Activated T-helper 1 cell treated with anti-CD3 and anti-CD28 coated beads, Interleukin-12 subunit alpha, Interleukin-12 subunit beta, Interleukin-2, Interleukin-4 antibody, amounts not matched to agents 30 ng/mL and 10 ng/mL and 1 ng/mL, durations not matched to agents 14 hours and 24 hours and 36 hours (primary cell): ENCODE measurements around the gene IGF2R. TPM values are rescaled to one million over a fixed set of nuclear protein-coding genes. Genes with fewer than 3 reads are reported as not detected.

Experiments used
- DNase-seq: peaks from one replicate; pipeline ENCODE4 v3.0.0; 2021; ENCODE audit warnings: low spot score
- H3K27ac Mint-ChIP-seq: one replicate; pipeline ENCODE4 v1.8.0; 2021; ENCODE audit warnings: mild to moderate bottlenecking, mixed read lengths
- H3K27me3 Mint-ChIP-seq: one replicate; pipeline ENCODE4 v1.8.0; 2022; ENCODE audit warnings: mild to moderate bottlenecking, moderate library complexity, mixed read lengths; ENCODE audit not compliant: insufficient read depth
- H3K36me3 Mint-ChIP-seq: one replicate; pipeline ENCODE4 v1.8.0; 2021; ENCODE audit warnings: low read depth, mixed read lengths
- H3K4me1 Mint-ChIP-seq: one replicate; pipeline ENCODE4 v1.8.0; 2021; ENCODE audit warnings: low read depth, mixed read lengths
- H3K4me3 Mint-ChIP-seq: one replicate; pipeline ENCODE4 v1.8.0; 2021; ENCODE audit warnings: mild to moderate bottlenecking, moderate library complexity, mixed read lengths
- H3K9me3 Mint-ChIP-seq: one replicate; pipeline ENCODE4 v1.8.0; 2021; ENCODE audit warnings: mixed read lengths
- intact Hi-C: fragments of 100-400 bp; cut with micrococcal nuclease; formaldehyde crosslinking; loops from one replicate; pipeline ENCODE4 v1.15.1; 2024
- total RNA-seq: library from RNA; stranded (reverse); gene quantifications from 2 replicates; pipeline ENCODE4 v1.2.3, GENCODE V29; 2022

IGF2R gene
- total RNA-seq, 1 donor from 2014 or later, result 126 TPM

DNA sequence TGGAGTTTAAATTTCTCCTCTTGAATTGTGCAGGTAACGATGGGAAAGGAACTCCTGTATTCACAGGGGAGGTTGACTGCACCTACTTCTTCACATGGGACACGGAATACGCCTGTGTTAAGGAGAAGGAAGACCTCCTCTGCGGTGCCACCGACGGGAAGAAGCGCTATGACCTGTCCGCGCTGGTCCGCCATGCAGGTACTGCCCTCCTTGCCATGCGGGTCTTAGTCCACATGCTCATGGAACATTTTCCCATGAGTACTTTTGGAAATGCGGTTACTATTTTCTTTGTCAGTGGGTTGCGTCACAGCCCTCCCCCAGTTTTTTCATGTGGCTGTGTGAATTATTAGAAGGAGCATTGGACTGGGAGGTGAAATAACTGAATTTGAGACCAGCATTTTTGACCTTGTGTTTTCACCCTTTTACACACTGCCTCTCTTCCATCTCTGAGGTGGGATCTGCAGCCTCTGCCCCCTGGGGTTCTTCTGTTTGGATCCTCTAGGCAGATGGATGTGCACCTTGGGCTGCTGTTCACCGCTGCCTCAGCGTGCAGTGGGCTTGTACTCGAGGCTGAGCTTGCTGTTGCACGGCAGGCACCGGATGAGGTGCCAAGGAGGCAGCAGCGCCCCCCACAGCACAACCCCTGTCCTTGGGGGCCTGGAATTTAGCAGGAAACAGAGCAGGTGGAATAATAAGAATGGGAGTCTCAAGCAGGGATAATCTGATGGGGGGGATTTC lies 71.8 kb downstream of the IGF2R start:
- no peak overlapping the region for H3K27ac Mint-ChIP-seq
- intact Hi-C loops, result no loop called here
- no peak for DNase-seq
- H3K9me3 Mint-ChIP-seq, result no peaks in the 10 kb centered on the region
- peaks cover 45% of the 10 kb centered on the region for H3K4me1 Mint-ChIP-seq
- H3K36me3 Mint-ChIP-seq, result peaks cover 64% of the 10 kb centered on the region
- H3K27me3 Mint-ChIP-seq, result no peaks in the 10 kb centered on the region
- no peak overlapping the region for H3K4me3 Mint-ChIP-seq

DNA sequence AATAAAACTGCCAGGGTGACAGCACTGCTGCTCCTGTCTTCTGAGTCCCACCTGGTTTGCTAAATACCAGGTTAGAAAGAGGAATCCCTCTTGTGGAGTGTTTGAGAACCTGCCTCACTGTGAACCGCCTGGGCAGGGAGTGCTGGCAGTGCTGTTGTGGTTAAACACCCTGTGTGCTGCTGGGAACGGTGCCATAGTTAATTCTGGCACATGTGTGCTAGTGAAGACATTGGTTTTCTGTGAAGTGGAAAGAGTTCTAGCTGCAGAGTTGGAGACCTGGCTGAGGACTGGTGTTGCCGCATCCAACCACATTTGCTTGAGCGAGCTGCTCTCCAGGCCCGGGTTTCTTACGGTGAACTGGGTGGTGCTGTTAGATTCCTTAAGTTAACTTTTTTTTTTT lies 72.7 kb downstream of the IGF2R start:
- DNase-seq, result no peak
- peaks cover 62% of the 10 kb centered on the region for H3K36me3 Mint-ChIP-seq
- H3K27me3 Mint-ChIP-seq, result no peaks in the 10 kb centered on the region
- no peak overlapping the region for H3K4me3 Mint-ChIP-seq
- H3K9me3 Mint-ChIP-seq, result no peaks in the 10 kb centered on the region
- intact Hi-C loops, result no loop called here
- peak overlapping the region; percentile 15 for H3K27ac Mint-ChIP-seq
- peaks cover 39% of the 10 kb centered on the region for H3K4me1 Mint-ChIP-seq

DNA sequence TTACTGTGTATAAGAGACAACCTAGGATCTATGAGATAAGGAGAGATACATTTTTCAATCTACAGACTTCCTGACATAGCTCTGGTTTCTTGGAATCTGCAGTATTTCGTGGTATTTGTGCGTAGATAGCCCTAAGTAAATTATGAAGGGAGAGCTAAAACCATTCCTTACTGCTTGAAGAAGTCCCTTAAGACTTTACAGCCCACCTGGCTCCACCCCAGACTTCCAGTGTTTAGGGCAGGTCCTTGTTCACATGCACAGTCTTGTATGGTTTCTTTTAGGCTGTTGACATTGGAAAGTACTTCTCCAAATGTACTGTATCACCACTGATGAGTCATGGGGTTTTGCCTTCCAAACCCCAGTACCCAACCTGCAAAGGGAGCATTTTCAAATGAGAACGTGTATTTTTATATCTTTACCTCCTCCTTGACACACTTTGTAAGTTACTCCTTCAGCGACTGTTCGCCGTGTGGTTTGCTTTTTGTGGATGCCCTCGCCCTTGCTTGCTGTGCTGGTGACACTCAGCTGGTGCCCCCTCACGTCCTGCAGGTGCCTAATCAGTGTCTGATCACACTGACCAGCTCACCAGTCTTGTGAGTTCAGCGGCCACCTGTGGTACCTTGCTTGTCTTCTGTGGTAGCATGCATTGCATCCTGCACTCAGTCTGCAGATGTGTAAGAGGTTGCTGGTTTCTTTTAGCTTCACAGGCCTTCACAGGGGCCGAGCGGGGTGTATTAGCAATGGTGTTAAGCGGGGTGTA lies 73.3 kb downstream of the IGF2R start:
- H3K36me3 Mint-ChIP-seq, result peaks cover 63% of the 10 kb centered on the region
- DNase-seq, result no peak
- H3K4me3 Mint-ChIP-seq, result no peak overlapping the region
- H3K27me3 Mint-ChIP-seq, result no peaks in the 10 kb centered on the region
- H3K27ac Mint-ChIP-seq, result peak overlapping the region; percentile 31
- H3K9me3 Mint-ChIP-seq, result no peaks in the 10 kb centered on the region
- peaks cover 37% of the 10 kb centered on the region for H3K4me1 Mint-ChIP-seq
- intact Hi-C loops, result no loop called here

DNA sequence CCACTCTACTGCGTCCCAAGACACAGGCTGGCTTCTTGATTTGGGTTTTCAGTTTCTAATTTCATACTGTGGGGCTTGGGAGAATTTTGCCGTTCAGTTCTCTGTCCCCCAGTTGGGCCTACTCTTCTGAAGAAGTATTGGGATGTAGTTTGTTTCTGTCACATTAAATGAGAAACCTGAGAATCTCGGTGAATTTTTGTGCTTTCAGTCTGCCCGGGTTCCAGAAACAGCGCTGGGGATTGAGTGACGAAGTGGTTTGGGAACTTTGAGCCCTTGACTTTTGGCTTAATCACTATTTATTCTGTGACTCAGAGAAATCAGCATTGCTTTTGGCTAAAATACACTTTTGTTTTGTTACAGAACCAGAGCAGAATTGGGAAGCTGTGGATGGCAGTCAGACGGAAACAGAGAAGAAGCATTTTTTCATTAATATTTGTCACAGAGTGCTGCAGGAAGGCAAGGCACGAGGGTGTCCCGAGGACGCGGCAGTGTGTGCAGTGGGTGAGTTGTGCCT lies 74.0 kb downstream of the IGF2R start:
- Mint-ChIP-seq H3K4me3 (no peak overlapping the region), H3K27me3 (no peaks in the 10 kb centered on the region), H3K4me1 (peaks cover 36% of the 10 kb centered on the region), H3K36me3 (peaks cover 64% of the 10 kb centered on the region), H3K27ac (no peak overlapping the region), H3K9me3 (no peaks in the 10 kb centered on the region)
- intact Hi-C loops, result no loop called here
- no peak for DNase-seq

DNA sequence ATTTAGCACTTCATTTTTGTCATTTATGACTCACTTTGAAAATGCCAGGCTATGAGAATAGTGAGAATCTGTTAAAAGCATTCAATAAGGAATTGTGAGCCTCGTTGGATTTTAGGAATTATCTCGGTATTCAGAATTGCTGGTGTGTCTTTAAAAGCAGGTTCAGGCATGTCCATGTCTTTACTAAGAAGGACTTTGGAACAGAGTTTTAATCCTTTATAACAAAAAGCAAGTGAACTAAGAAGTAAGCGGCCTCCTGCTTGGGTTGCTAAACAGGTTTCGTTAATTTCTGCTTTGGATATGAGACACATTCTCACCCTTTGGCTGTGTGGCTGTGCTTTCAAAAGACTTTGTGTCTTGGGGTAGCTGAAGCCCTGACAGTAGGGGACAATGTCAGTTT lies 74.9 kb downstream of the IGF2R start:
- Mint-ChIP-seq H3K4me1 (peaks cover 30% of the 10 kb centered on the region), H3K9me3 (no peaks in the 10 kb centered on the region), H3K4me3 (no peak overlapping the region), H3K27me3 (no peaks in the 10 kb centered on the region), H3K27ac (no peak overlapping the region), H3K36me3 (peaks cover 64% of the 10 kb centered on the region)
- DNase-seq, result no peak
- intact Hi-C loops, result no loop called here

DNA sequence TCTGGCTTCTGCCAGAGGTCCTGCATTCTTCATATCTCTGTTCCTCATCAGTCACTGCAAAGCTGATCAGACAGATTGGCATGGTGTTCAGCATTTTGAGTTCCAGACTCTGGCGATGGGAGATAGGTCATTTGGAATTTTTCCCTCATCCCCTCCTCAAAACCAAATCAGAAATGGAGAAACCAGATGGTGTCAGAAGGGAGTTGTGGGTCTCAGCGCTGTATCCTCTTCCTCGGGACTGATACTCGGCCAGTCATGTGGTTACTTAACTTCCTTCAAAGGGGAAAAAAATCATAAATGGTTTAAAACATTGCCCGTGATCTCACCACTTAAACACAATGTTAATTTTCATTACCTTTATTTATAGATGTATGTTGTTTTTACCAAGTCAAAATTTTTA lies 75.8 kb downstream of the IGF2R start:
- Mint-ChIP-seq H3K4me1 (peaks cover 31% of the 10 kb centered on the region), H3K27ac (no peak overlapping the region), H3K9me3 (no peaks in the 10 kb centered on the region), H3K4me3 (no peak overlapping the region), H3K27me3 (no peaks in the 10 kb centered on the region), H3K36me3 (peaks cover 69% of the 10 kb centered on the region)
- no peak for DNase-seq
- intact Hi-C loops, result no loop called here

DNA sequence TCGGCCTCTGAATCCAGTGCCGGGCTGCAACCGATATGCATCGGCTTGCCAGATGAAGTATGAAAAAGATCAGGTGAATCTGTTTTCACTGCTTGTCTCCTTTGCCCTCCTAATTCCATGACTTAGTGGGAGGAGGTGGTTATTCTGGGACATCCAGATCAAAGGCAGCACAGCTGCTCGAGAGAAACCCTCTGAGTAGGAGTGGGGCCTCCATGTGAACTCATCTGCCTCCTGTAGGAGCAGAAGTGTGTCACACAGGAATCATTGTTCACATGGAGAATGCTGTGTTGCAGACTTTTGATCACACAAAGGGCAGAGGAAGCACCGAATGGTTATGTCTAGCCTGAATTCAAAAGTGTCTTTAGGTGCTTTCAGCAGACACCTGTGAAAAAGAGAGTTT lies 79.6 kb downstream of the IGF2R start:
- Mint-ChIP-seq H3K4me3 (no peak overlapping the region), H3K36me3 (peaks cover 78% of the 10 kb centered on the region), H3K4me1 (peaks cover 27% of the 10 kb centered on the region), H3K27me3 (no peaks in the 10 kb centered on the region), H3K9me3 (no peaks in the 10 kb centered on the region), H3K27ac (no peak overlapping the region)
- intact Hi-C loops, result no loop called here
- DNase-seq, result no peak

DNA sequence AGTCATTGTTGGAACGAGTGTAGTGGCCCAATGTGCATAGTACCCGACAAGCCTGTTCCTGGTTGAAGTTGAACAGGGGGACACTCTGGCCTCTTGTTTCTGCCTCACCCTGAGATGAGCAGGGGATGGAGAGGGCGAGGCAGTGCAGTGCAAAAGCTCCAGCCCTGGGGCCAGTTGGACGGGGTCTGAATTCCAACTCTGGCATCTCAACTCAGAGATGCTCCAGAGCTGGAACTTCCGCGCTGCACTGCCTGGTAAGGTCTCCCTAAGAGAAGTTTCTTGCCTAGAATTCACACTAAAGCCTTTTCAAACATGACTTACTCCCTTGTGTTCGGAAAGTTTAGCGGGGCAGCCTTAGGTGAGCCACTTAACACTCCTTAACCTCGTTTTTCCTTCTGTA lies 80.5 kb downstream of the IGF2R start:
- no peaks in the 10 kb centered on the region for H3K9me3 Mint-ChIP-seq
- H3K36me3 Mint-ChIP-seq, result peaks cover 79% of the 10 kb centered on the region
- H3K4me1 Mint-ChIP-seq, result peaks cover 27% of the 10 kb centered on the region
- H3K4me3 Mint-ChIP-seq, result no peak overlapping the region
- intact Hi-C loops, result no loop called here
- DNase-seq, result no peak
- no peaks in the 10 kb centered on the region for H3K27me3 Mint-ChIP-seq
- no peak overlapping the region for H3K27ac Mint-ChIP-seq

DNA sequence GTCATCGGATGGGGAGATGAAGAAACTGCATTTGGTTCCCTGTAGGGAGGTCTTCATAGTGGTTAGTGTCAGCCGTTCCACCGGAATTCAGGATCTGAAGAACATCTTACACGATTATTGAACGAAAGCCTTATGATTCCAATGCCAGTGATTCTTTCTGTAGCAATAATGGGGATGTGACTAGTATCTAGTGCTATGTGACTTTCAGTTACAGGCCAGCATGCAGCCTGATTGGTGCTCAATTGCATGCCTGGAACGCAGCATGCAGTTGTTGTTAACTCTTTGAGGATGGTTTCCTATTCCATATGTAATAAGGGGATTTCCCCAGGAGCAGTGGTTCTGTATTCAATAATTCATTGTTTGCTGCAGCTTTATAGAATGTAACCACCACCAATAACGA lies 81.1 kb downstream of the IGF2R start:
- H3K27me3 Mint-ChIP-seq, result no peaks in the 10 kb centered on the region
- peaks cover 77% of the 10 kb centered on the region for H3K36me3 Mint-ChIP-seq
- no peak for DNase-seq
- no peaks in the 10 kb centered on the region for H3K9me3 Mint-ChIP-seq
- intact Hi-C loops, result no loop called here
- H3K4me1 Mint-ChIP-seq, result peaks cover 27% of the 10 kb centered on the region
- no peak overlapping the region for H3K4me3 Mint-ChIP-seq
- H3K27ac Mint-ChIP-seq, result no peak overlapping the region

DNA sequence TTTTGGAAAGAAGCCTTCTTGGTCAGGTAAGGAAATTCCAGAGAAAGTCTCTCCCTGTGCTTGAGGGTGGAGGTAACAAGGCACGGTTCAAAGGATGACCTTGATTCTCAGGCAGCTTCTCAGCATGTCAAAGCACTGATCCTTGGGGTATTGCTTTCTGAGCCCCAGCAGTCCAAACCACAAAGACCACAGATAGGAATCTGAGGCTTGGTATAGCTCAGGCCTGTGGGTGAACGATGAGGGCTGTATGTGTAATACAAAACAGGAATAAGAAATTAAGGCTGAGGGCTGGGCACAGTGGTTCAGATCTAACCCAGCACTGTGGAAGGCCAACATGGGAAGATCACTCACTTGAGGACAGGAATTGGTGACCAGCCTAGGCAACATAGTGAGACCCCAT lies 82.5 kb downstream of the IGF2R start:
- peak overlapping the region; percentile 70 for H3K27ac Mint-ChIP-seq
- H3K4me3 Mint-ChIP-seq, result peak overlapping the region; percentile 10
- intact Hi-C loops, result no loop called here
- peaks cover 27% of the 10 kb centered on the region for H3K4me1 Mint-ChIP-seq
- H3K36me3 Mint-ChIP-seq, result peaks cover 72% of the 10 kb centered on the region
- no peaks in the 10 kb centered on the region for H3K9me3 Mint-ChIP-seq
- H3K27me3 Mint-ChIP-seq, result no peaks in the 10 kb centered on the region
- DNase-seq, result no peak

DNA sequence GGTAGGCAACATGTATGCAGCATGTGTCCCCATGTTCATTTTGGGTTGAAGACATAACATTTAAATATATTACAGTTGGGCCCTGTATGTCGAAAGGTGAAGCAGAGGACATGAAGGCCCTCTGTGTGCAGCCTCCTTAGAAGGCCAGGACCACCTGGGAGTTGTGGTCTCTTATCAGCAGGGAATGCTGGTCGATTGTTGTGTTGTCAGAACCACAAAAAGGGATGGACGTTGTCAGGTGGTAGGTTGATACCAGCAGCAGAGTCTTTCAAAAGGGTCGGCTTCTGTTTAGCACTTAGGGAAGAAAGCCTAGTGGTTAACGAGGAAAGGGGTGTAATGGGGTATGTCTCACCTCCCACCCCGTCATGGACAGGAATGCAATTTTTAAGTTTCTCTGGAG lies 85.4 kb downstream of the IGF2R start:
- Mint-ChIP-seq H3K4me3 (no peak overlapping the region), H3K27ac (no peak overlapping the region), H3K4me1 (peaks cover 32% of the 10 kb centered on the region), H3K36me3 (peaks cover 72% of the 10 kb centered on the region), H3K9me3 (no peaks in the 10 kb centered on the region), H3K27me3 (no peaks in the 10 kb centered on the region)
- intact Hi-C loops, result no loop called here
- DNase-seq, result no peak

DNA sequence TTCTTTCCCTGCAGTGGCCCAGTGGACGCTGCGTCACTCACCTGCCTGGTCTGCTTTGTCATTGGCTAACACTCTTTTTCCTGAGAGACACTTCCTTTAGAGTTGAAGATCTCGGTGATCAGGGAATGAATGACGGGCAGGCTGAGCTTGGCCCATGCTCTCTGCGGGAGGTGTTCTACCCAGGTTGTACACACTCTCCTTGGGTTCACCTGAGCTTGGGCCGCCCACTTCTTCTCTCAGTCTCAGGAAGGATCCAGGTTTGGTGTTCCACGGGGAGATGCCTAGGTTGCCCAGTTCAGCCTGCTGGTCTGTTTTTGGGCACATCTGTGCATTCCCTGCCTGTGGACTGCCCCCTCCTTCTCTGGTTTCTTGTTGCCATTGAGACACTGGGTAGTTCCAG lies 86.0 kb downstream of the IGF2R start:
- intact Hi-C loops, result no loop called here
- Mint-ChIP-seq H3K9me3 (no peaks in the 10 kb centered on the region), H3K27me3 (no peaks in the 10 kb centered on the region), H3K36me3 (peaks cover 74% of the 10 kb centered on the region), H3K4me1 (peaks cover 28% of the 10 kb centered on the region), H3K27ac (no peak overlapping the region), H3K4me3 (no peak overlapping the region)
- no peak for DNase-seq

DNA sequence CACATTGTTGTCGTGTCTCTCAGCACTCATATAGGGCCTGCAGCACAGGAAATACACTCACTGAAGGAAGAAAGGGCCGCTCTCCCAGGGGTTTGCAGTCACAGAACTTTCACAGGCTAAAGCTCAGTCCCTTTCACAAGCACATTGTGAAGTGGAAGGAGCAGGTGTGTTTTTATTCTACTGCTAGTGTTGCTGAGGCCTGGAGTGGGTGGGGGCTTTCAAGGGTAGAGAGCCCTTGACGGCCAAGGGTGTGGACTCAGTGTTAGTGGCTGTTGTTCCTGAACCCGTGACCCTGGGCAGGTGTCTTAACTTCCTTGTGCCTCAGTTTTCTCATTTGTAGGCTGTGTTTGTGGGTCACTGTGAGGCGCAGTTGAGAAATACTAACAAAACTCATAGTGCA lies 86.5 kb downstream of the IGF2R start:
- Mint-ChIP-seq H3K9me3 (no peaks in the 10 kb centered on the region), H3K4me1 (peaks cover 23% of the 10 kb centered on the region), H3K36me3 (peaks cover 72% of the 10 kb centered on the region), H3K27ac (no peak overlapping the region), H3K4me3 (no peak overlapping the region), H3K27me3 (no peaks in the 10 kb centered on the region)
- no peak for DNase-seq
- intact Hi-C loops, result no loop called here
